Neural cell (in vitro differentiated cells): Measurements from ENCODE around the gene IDI2. TPM values are rescaled to one million over a fixed set of nuclear protein-coding genes. Genes with fewer than 3 reads are reported as not detected.

ENCODE experiments used
- H2AFZ ChIP-seq: fragments of 200-600, 300-800 bp; sonication (generic), shearing (Covaris generic); 2 replicates; pipeline ENCODE4 v1.6.0; 2014; ENCODE audit warnings: low read depth, mild to moderate bottlenecking, antibody characterized with exemption, low read length, moderate library complexity
- H3F3A ChIP-seq: fragments of 200-600 bp; shearing (Covaris generic); 2 replicates; pipeline ENCODE4 v1.6.1; 2016; ENCODE audit warnings: mild to moderate bottlenecking, moderate library complexity, mixed read lengths, antibody characterized with exemption, low read length; ENCODE audit not compliant: insufficient read depth, poor library complexity, severe bottlenecking
- H3K27ac ChIP-seq: fragments of 200-600, 300-800 bp; sonication (generic), shearing (Covaris generic); 2 replicates; pipeline ENCODE4 v1.5.1; 2014; ENCODE audit warnings: mild to moderate bottlenecking, low read length, moderate library complexity
- H3K27me3 ChIP-seq: fragments of 300-800, 200-600 bp; sonication (generic), shearing (Covaris generic); 2 replicates; pipeline ENCODE4 v1.6.0; 2014; ENCODE audit warnings: mild to moderate bottlenecking, low read depth, low read length, moderate library complexity; ENCODE audit not compliant: insufficient read depth
- H3K36me3 ChIP-seq: fragments of 300-800, 200-600 bp; sonication (generic), shearing (Covaris generic); 2 replicates; pipeline ENCODE4 v1.5.1; 2014; ENCODE audit warnings: mild to moderate bottlenecking, antibody characterized with exemption, low read length, moderate library complexity; ENCODE audit not compliant: insufficient read depth
- H3K4me2 ChIP-seq: fragments of 300-800, 200-600 bp; sonication (generic), shearing (Covaris generic); 2 replicates; pipeline ENCODE4 v1.6.0; 2014; ENCODE audit warnings: mild to moderate bottlenecking, low read length
- H3K4me3 ChIP-seq: fragments of 300-800, 200-600 bp; sonication (generic), shearing (Covaris generic); 2 replicates; pipeline ENCODE4 v1.5.1; 2014; ENCODE audit warnings: mild to moderate bottlenecking, low read length, moderate library complexity
- H3K79me2 ChIP-seq: fragments of 200-600 bp; shearing (Covaris generic); replicated peaks from 2 replicates; pipeline ENCODE4 v1.6.0; 2014; ENCODE audit warnings: mild to moderate bottlenecking, low read length, moderate library complexity; ENCODE audit not compliant: insufficient read depth
- H3K9ac ChIP-seq: fragments of 300-800, 200-600 bp; sonication (generic), shearing (Covaris generic); 2 replicates; pipeline ENCODE4 v1.6.1; 2016; ENCODE audit warnings: mild to moderate bottlenecking, low read length, mixed read lengths
- H3K9me2 ChIP-seq: fragments of 200-600 bp; shearing (Covaris generic); 2 replicates; pipeline ENCODE4 v1.6.1; 2016; ENCODE audit warnings: mild to moderate bottlenecking, low read length, mixed read lengths; ENCODE audit not compliant: insufficient read depth
- H3K9me3 ChIP-seq: fragments of 200-600, 300-800 bp; sonication (generic), shearing (Covaris generic); 2 replicates; pipeline ENCODE4 v1.6.1; 2016; ENCODE audit warnings: mild to moderate bottlenecking, mixed run types, low read length, moderate library complexity, mixed read lengths
- H4K20me1 ChIP-seq: fragments of 200-600 bp; shearing (Covaris generic); 2 replicates; pipeline ENCODE4 v1.6.1; 2016; ENCODE audit warnings: mild to moderate bottlenecking, mixed run types; ENCODE audit not compliant: insufficient read depth
- CTCF ChIP-seq: fragments of 450-650 bp; IDR thresholded peaks from 2 replicates; pipeline ENCODE4 v1.5.1; 2014; ENCODE audit warnings: antibody characterized with exemption, mild to moderate bottlenecking, moderate library complexity; ENCODE audit not compliant: poor library complexity, severe bottlenecking
- EP300 ChIP-seq: fragments of 450-650 bp; conservative IDR thresholded peaks from 2 replicates; pipeline ENCODE4 v1.6.1; 2014; ENCODE audit warnings: antibody characterized with exemption, mild to moderate bottlenecking, moderate library complexity; ENCODE audit not compliant: poor library complexity, severe bottlenecking
- EZH2 ChIP-seq: fragments of 200-600, 300-800 bp; shearing (Covaris generic), sonication (generic); IDR thresholded peaks from 2 replicates; pipeline ENCODE4 v1.6.1; 2014; ENCODE audit warnings: antibody characterized with exemption, low read length, borderline replicate concordance, mild to moderate bottlenecking; ENCODE audit not compliant: insufficient read depth, poor library complexity, severe bottlenecking
- MXI1 ChIP-seq: fragments of 450-650 bp; conservative IDR thresholded peaks from 2 replicates; pipeline ENCODE4 v1.6.1; 2014; ENCODE audit warnings: antibody characterized with exemption, mild to moderate bottlenecking; ENCODE audit not compliant: poor library complexity, severe bottlenecking
- POLR2AphosphoS5 ChIP-seq: IDR thresholded peaks from 2 replicates; pipeline ENCODE4 v1.6.1; 2012
- RAD21 ChIP-seq: fragments of 450-650 bp; conservative IDR thresholded peaks from 2 replicates; pipeline ENCODE4 v1.6.1; 2014; ENCODE audit warnings: antibody characterized with exemption, mild to moderate bottlenecking, moderate library complexity
- SMC3 ChIP-seq: fragments of 450-650 bp; conservative IDR thresholded peaks from 2 replicates; pipeline ENCODE4 v1.6.1; 2014; ENCODE audit warnings: antibody characterized with exemption, mild to moderate bottlenecking, moderate library complexity; ENCODE audit not compliant: poor library complexity
- TAF1 ChIP-seq: IDR thresholded peaks from 2 replicates; pipeline ENCODE4 v1.6.1; 2012; ENCODE audit warnings: low read depth
- polyA plus RNA-seq: library from polyadenylated mRNA; depleted of rRNA; stranded (reverse); fragments of >200 nt; gene quantifications from 2 replicates; pipeline ENCODE4 v1.2.3, GENCODE V29; 2014
- TF ChIP-seq, protein P1 (sequence below): IDR thresholded peaks from 2 replicates; pipeline ENCODE4 v1.6.1; 2012; ENCODE audit warnings: borderline replicate concordance

IDI2 gene
- polyA plus RNA-seq, 1 donor from 2014 or later = 0.24 TPM

- Histone ChIP-seq H3K9ac (no peak overlapping the region), H3K36me3 (no peaks in the 10 kb centered on the region), H3K4me2 (no peak overlapping the region), H3K27me3 (no peaks in the 10 kb centered on the region), H3K79me2 (peaks cover 1% of the 10 kb centered on the region), H3F3A (no peaks in the 10 kb centered on the region), H3K9me3 (no peaks in the 10 kb centered on the region), H3K9me2 (no peaks in the 10 kb centered on the region), H3K4me3 (no peak overlapping the region), H3K27ac (no peak overlapping the region), H4K20me1 (no peaks in the 10 kb centered on the region), H2AFZ (no peak overlapping the region)
- no peak for TF ChIP-seq RAD21
Measured at GRCh38 chr10:983401-983800, 42.3 kb downstream of the IDI2 start.

GRCh38 chr10:980468-981093, 45.1 kb downstream of the IDI2 start:
- no peaks in the 10 kb centered on the region for H3K9me3 ChIP-seq
- H3K36me3 ChIP-seq = no peaks in the 10 kb centered on the region
- H3K27me3 ChIP-seq = no peaks in the 10 kb centered on the region
- H3K79me2 ChIP-seq = no peaks in the 10 kb centered on the region
- H3K9ac ChIP-seq = no peak overlapping the region
- no peak for TF ChIP-seq TAF1
- TF ChIP-seq EP300 = no peak
- TF ChIP-seq EZH2 = no peak
- TF ChIP-seq CTCF = no peak
- TF ChIP-seq SMC3 = no peak
- TF ChIP-seq, protein P1, sequence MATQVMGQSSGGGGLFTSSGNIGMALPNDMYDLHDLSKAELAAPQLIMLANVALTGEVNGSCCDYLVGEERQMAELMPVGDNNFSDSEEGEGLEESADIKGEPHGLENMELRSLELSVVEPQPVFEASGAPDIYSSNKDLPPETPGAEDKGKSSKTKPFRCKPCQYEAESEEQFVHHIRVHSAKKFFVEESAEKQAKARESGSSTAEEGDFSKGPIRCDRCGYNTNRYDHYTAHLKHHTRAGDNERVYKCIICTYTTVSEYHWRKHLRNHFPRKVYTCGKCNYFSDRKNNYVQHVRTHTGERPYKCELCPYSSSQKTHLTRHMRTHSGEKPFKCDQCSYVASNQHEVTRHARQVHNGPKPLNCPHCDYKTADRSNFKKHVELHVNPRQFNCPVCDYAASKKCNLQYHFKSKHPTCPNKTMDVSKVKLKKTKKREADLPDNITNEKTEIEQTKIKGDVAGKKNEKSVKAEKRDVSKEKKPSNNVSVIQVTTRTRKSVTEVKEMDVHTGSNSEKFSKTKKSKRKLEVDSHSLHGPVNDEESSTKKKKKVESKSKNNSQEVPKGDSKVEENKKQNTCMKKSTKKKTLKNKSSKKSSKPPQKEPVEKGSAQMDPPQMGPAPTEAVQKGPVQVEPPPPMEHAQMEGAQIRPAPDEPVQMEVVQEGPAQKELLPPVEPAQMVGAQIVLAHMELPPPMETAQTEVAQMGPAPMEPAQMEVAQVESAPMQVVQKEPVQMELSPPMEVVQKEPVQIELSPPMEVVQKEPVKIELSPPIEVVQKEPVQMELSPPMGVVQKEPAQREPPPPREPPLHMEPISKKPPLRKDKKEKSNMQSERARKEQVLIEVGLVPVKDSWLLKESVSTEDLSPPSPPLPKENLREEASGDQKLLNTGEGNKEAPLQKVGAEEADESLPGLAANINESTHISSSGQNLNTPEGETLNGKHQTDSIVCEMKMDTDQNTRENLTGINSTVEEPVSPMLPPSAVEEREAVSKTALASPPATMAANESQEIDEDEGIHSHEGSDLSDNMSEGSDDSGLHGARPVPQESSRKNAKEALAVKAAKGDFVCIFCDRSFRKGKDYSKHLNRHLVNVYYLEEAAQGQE = no peak
- TF ChIP-seq POLR2AphosphoS5 = no peak
- no peak for TF ChIP-seq MXI1
- no peak for TF ChIP-seq RAD21
- H4K20me1 ChIP-seq = no peaks in the 10 kb centered on the region
- no peak overlapping the region for H3K4me2 ChIP-seq
- H3K27ac ChIP-seq = no peak overlapping the region
- H3K9me2 ChIP-seq = no peaks in the 10 kb centered on the region
- H3K4me3 ChIP-seq = no peak overlapping the region
- no peaks in the 10 kb centered on the region for H3F3A ChIP-seq
- H2AFZ ChIP-seq = no peak overlapping the region
